Fibroblast of lung (primary cell): ENCODE measurements around the gene DPYD. TPM values are rescaled to one million over a fixed set of nuclear protein-coding genes. Genes with fewer than 3 reads are reported as not detected.

ENCODE experiments used
- DNase-seq, 2 donors: peaks; one replicate each; pipeline versions ENCODE4 v3.0.0 to v3.0.0-alpha.2; 2010; ENCODE audit warnings: low read depth in 2 of 2
- H2AFZ ChIP-seq: 2 replicates; pipeline ENCODE4 v1.5.1; 2012; ENCODE audit warnings: low read length, control low read depth, inconsistent platforms
- H3K27ac ChIP-seq: 2 replicates; pipeline ENCODE4 v1.5.1; 2011; ENCODE audit warnings: low read length, control low read depth; ENCODE audit not compliant: insufficient read depth
- H3K27me3 ChIP-seq: 2 replicates; pipeline ENCODE4 v1.5.1; 2011; ENCODE audit warnings: mild to moderate bottlenecking, low read length; ENCODE audit not compliant: control insufficient read depth, insufficient read depth
- H3K36me3 ChIP-seq: 2 replicates; pipeline ENCODE4 v1.5.1; 2011; ENCODE audit warnings: low read length; ENCODE audit not compliant: control insufficient read depth, insufficient read depth
- H3K4me1 ChIP-seq: 2 replicates; pipeline ENCODE4 v1.5.1; 2011; ENCODE audit warnings: low read length; ENCODE audit not compliant: control insufficient read depth, insufficient read depth; ENCODE audit errors: extremely low read depth
- H3K4me2 ChIP-seq: 2 replicates; pipeline ENCODE4 v1.5.1; 2011; ENCODE audit warnings: low read length, control low read depth; ENCODE audit not compliant: insufficient read depth; ENCODE audit errors: extremely low read depth
- H3K4me3 ChIP-seq, 4 experiments: fragments of 200-600 bp in 1 of 4; sonication (generic) in 1 of 4; replicated peaks in 1 of 4; 2 replicates each; pipeline ENCODE4 v1.5.1; 2011 to 2016; ENCODE audit warnings: low read length in 4 of 4, low read depth in 3 of 4, mild to moderate bottlenecking in 3 of 4, control low read depth in 2 of 4, inconsistent platforms in 1 of 4, mixed read lengths in 1 of 4; ENCODE audit not compliant: insufficient read depth in 1 of 4; ENCODE audit errors: control extremely low read depth in 1 of 4
- H3K79me2 ChIP-seq: 2 replicates; pipeline ENCODE4 v1.5.1; 2012; ENCODE audit warnings: mild to moderate bottlenecking, low read length, inconsistent platforms; ENCODE audit not compliant: control insufficient read depth, insufficient read depth
- H3K9ac ChIP-seq: 2 replicates; pipeline ENCODE4 v1.5.1; 2011; ENCODE audit warnings: mild to moderate bottlenecking, low read length, control low read depth; ENCODE audit not compliant: insufficient read depth
- H3K9me3 ChIP-seq: 2 replicates; pipeline ENCODE4 v1.5.1; 2012; ENCODE audit warnings: low read depth, low read length; ENCODE audit not compliant: control insufficient read depth, insufficient read depth
- H4K20me1 ChIP-seq: 2 replicates; pipeline ENCODE4 v1.5.1; 2011; ENCODE audit warnings: low read length; ENCODE audit not compliant: control insufficient read depth, insufficient read depth; ENCODE audit errors: extremely low read depth
- CTCF ChIP-seq, 2 donors: IDR thresholded peaks in 1 of 2; conservative IDR thresholded peaks in 1 of 2; 1 replicate in 1 of 2; 2 replicates in 1 of 2; pipeline ENCODE4 v1.5.1; 2011 to 2012; ENCODE audit warnings: low read length in 2 of 2, control low read depth in 1 of 2, inconsistent platforms in 1 of 2, low read depth in 1 of 2, mild to moderate bottlenecking in 1 of 2
- EZH2 ChIP-seq: IDR thresholded peaks from 2 replicates; pipeline ENCODE4 v1.5.1; 2012; ENCODE audit warnings: low read length, control low read depth, mild to moderate bottlenecking; ENCODE audit errors: missing control alignments
- polyA plus RNA-seq, 2 donors: library from polyadenylated mRNA; depleted of rRNA in 1 of 2; stranded (reverse) in 1 of 2; unstranded in 1 of 2; fragments of >200 nt; gene quantifications; 2 replicates each; pipeline ENCODE4 v1.2.1, GENCODE V29; 2011 to 2012; ENCODE audit warnings: missing spikeins in 1 of 2
- total RNA-seq: library from RNA; depleted of rRNA; stranded (reverse); fragments of >200 nt; gene quantifications from 2 replicates; pipeline ENCODE4 v1.2.1, GENCODE V29; 2014

The DPYD gene
- total and polyA plus RNA-seq, 2 donors (not counting 1 experiment from before 2014, with no cell fraction given) = 32.0 to 63.1 TPM

- Histone ChIP-seq H3K36me3 (no peaks in the 10 kb centered on the region), H3K27me3 (no peaks in the 10 kb centered on the region), H3K4me2 (no peak overlapping the region), H2AFZ (no peak overlapping the region), H3K4me3 (no peak overlapping the region), H3K9ac (no peak overlapping the region), H3K9me3 (no peaks in the 10 kb centered on the region), H3K27ac (no peak overlapping the region), H3K4me1 (peaks cover 8% of the 10 kb centered on the region), H3K79me2 (no peaks in the 10 kb centered on the region), H4K20me1 (no peaks in the 10 kb centered on the region)
- DNase-seq = no peak
- no peak for TF ChIP-seq CTCF (conservative IDR thresholded peaks at IDR 0.05 in 1 of 2, IDR thresholded peaks at IDR 0.05 in 1 of 2; ENCODE audit: low read depth in 1 of 2, low read length in 2 of 2)
- no peak for TF ChIP-seq EZH2
Measured at GRCh38 chr1:97140611-97141010, 780.2 kb downstream of the DPYD start.

- Histone ChIP-seq H3K27me3 (no peaks in the 10 kb centered on the region), H3K4me1 (peaks cover 5% of the 10 kb centered on the region), H3K27ac (no peak overlapping the region), H3K79me2 (no peaks in the 10 kb centered on the region), H3K4me3 (no peak overlapping the region), H3K9me3 (no peaks in the 10 kb centered on the region), H3K9ac (no peak overlapping the region), H4K20me1 (no peaks in the 10 kb centered on the region), H3K4me2 (no peak overlapping the region), H3K36me3 (no peaks in the 10 kb centered on the region), H2AFZ (no peak overlapping the region)
- TF ChIP-seq CTCF (conservative IDR thresholded peaks at IDR 0.05 in 1 of 2, IDR thresholded peaks at IDR 0.05 in 1 of 2; ENCODE audit: low read depth in 1 of 2, low read length in 2 of 2) (no peak), EZH2 (no peak)
- peak in 1 of 2 donors; percentile 82 for DNase-seq
Measured at GRCh38 chr1:97139512-97139911, 781.3 kb downstream of the DPYD start.

GRCh38 chr1:97138515-97139032 is 782.3 kb downstream of the DPYD start:
- TF ChIP-seq CTCF (conservative IDR thresholded peaks at IDR 0.05 in 1 of 2, IDR thresholded peaks at IDR 0.05 in 1 of 2; ENCODE audit: low read depth in 1 of 2, low read length in 2 of 2) (no peak), EZH2 (no peak)
- Histone ChIP-seq H4K20me1 (no peaks in the 10 kb centered on the region), H2AFZ (no peak overlapping the region), H3K4me3 (no peak overlapping the region), H3K4me2 (no peak overlapping the region), H3K36me3 (no peaks in the 10 kb centered on the region), H3K9me3 (no peaks in the 10 kb centered on the region), H3K27me3 (no peaks in the 10 kb centered on the region), H3K4me1 (peaks cover 5% of the 10 kb centered on the region), H3K79me2 (no peaks in the 10 kb centered on the region), H3K27ac (no peak overlapping the region), H3K9ac (no peak overlapping the region)
- no peak for DNase-seq
